Fibroblast of villous mesenchyme (primary cell): ENCODE measurements around the gene RHBDL2. TPM values are rescaled to one million over a fixed set of nuclear protein-coding genes. Genes with fewer than 3 reads are reported as not detected.

Experiments used
- DNase-seq: peaks from one replicate; pipeline ENCODE4 v3.0.0-alpha.2; 2010; ENCODE audit warnings: low read depth
- H3K4me3 ChIP-seq: 2 replicates; pipeline ENCODE4 v1.5.1; 2011; ENCODE audit warnings: low read depth, mild to moderate bottlenecking, low read length
- CTCF ChIP-seq: IDR thresholded peaks from 2 replicates; pipeline ENCODE4 v1.5.1; 2012; ENCODE audit warnings: low read depth, mild to moderate bottlenecking, low read length; ENCODE audit not compliant: insufficient read depth
- total RNA-seq: library from RNA; depleted of rRNA; stranded (reverse); fragments of >200 nt; gene quantifications from 2 replicates; pipeline ENCODE4 v1.2.3, GENCODE V29; 2012

The RHBDL2 gene
- total RNA-seq, 1 donor, result 1.7 TPM

- H3K4me3 ChIP-seq, result no peak overlapping the region
- DNase-seq, result no peak
- TF ChIP-seq CTCF, result no peak
Measured at GRCh38 chr1:38865112-38865715, 76.4 kb downstream of the RHBDL2 start.

- no peak for TF ChIP-seq CTCF
- peak; percentile 16 for DNase-seq
- peak overlapping the region; percentile 86 for H3K4me3 ChIP-seq
Measured at GRCh38 chr1:38860454-38860795, 81.2 kb downstream of the RHBDL2 start.

- DNase-seq, result peak; percentile 99
- H3K4me3 ChIP-seq, result peak within 1 kb of the TSS; percentile 86
- no peak for TF ChIP-seq CTCF
Measured at GRCh38 chr1:38859561-38860453, 81.8 kb downstream of the RHBDL2 start, which contains the start of gene RRAGC. RRAGC (minus strand) TSS chr1:38859772; CDS start chr1:38859646, 126 bp downstream.

- peak overlapping the region; percentile 84 for H3K4me3 ChIP-seq
- peak; percentile 73 for DNase-seq
- TF ChIP-seq CTCF, result no peak
Measured at GRCh38 chr1:38858833-38859560, 82.6 kb downstream of the RHBDL2 start.

GRCh38 chr1:38852780-38853179 lies 88.8 kb downstream of the RHBDL2 start:
- no peak for TF ChIP-seq CTCF
- no peak for DNase-seq
- no peak overlapping the region for H3K4me3 ChIP-seq

- TF ChIP-seq CTCF, result no peak
Measured at GRCh38 chr1:38848071-38848470, 93.6 kb downstream of the RHBDL2 start.

More at GRCh38 chr1:38848071-38848470, 93.6 kb downstream of the RHBDL2 start:
- DNase-seq, result no peak
- H3K4me3 ChIP-seq, result no peak overlapping the region
